22Rv1 (cell line): ENCODE measurements around the gene ITPR2.

Source experiments
- H3K27ac ChIP-seq: fragments of 450-650 bp; 2 replicates; pipeline ENCODE4 v1.5.1; 2017
- ZFX ChIP-seq: fragments of 450-650 bp; IDR thresholded peaks from 2 replicates; pipeline ENCODE4 v1.6.1; 2017; ENCODE audit warnings: antibody characterized with exemption, borderline replicate concordance
- TF ChIP-seq, protein P1 (sequence below): fragments of 450-650 bp; IDR thresholded peaks from 2 replicates; pipeline ENCODE4 v1.5.1; 2017; ENCODE audit warnings: mild to moderate bottlenecking

ITPR2 gene

GRCh38 chr12:26702741-26703140, 130.3 kb downstream of the ITPR2 start:
- TF ChIP-seq, protein P1, sequence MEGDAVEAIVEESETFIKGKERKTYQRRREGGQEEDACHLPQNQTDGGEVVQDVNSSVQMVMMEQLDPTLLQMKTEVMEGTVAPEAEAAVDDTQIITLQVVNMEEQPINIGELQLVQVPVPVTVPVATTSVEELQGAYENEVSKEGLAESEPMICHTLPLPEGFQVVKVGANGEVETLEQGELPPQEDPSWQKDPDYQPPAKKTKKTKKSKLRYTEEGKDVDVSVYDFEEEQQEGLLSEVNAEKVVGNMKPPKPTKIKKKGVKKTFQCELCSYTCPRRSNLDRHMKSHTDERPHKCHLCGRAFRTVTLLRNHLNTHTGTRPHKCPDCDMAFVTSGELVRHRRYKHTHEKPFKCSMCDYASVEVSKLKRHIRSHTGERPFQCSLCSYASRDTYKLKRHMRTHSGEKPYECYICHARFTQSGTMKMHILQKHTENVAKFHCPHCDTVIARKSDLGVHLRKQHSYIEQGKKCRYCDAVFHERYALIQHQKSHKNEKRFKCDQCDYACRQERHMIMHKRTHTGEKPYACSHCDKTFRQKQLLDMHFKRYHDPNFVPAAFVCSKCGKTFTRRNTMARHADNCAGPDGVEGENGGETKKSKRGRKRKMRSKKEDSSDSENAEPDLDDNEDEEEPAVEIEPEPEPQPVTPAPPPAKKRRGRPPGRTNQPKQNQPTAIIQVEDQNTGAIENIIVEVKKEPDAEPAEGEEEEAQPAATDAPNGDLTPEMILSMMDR, result no peak
- TF ChIP-seq ZFX, result no peak
- H3K27ac ChIP-seq, result no peak overlapping the region

DNA sequence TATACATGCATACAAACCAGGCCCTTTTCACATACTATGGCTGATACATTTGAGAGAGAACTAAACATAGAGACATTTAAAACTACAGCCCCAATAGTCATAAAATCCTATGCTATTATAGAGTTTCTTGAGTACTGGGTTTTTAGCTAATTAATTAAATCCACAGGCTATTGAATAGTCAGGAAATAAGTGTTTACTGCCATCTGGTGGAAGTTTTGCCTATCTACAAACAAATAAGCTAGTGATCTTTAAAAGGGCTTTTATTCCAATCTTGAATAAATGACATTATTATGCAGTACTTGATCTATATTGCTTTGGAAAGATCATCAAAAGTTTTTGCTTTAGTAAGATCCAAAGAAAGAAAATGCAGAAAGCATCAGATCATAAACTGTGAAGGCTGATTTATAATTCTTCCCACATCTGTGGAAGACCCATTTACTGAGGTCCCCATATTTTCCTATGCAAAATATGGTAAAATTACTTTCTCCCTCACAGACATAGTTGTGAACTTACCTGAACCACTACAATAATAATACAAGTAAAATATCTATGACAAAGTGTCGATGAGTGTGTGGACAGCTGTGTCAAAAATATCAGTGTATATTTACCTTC, 131.3 kb downstream of the ITPR2 start:
- TF ChIP-seq, protein P1, result peak; percentile 92
- TF ChIP-seq ZFX, result no peak
- H3K27ac ChIP-seq, result no peak overlapping the region

- TF ChIP-seq, protein P1, result no peak
- no peak for TF ChIP-seq ZFX
- H3K27ac ChIP-seq, result no peak overlapping the region
Measured at GRCh38 chr12:26700430-26700829, 132.6 kb downstream of the ITPR2 start.

GRCh38 chr12:26699237-26699636, 133.8 kb downstream of the ITPR2 start:
- TF ChIP-seq ZFX, result no peak
- TF ChIP-seq, protein P1, result no peak
- no peak overlapping the region for H3K27ac ChIP-seq

GRCh38 chr12:26698186-26698585, 134.8 kb downstream of the ITPR2 start:
- no peak for TF ChIP-seq ZFX
- TF ChIP-seq, protein P1, result no peak
- H3K27ac ChIP-seq, result no peak overlapping the region

DNA sequence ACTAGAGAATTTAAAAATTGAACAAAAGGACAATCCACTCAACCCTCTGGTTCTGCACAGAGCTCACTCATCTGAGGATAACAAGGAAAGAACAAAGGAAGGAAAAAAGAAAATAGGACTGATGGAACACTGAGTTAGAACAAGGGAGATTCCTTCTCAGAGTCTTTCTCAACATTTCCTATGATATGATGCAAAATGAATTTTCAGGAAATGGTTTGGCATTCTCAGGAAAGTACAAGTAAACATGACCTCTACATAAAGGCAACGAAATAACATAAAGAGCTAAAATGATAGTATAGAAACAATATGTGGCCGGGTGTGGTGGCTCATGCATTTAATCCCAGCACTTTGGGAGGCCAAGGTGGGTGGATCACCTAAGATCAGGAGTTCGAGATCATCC, 135.8 kb downstream of the ITPR2 start:
- TF ChIP-seq, protein P1, result no peak
- no peak for TF ChIP-seq ZFX
- no peak overlapping the region for H3K27ac ChIP-seq

DNA sequence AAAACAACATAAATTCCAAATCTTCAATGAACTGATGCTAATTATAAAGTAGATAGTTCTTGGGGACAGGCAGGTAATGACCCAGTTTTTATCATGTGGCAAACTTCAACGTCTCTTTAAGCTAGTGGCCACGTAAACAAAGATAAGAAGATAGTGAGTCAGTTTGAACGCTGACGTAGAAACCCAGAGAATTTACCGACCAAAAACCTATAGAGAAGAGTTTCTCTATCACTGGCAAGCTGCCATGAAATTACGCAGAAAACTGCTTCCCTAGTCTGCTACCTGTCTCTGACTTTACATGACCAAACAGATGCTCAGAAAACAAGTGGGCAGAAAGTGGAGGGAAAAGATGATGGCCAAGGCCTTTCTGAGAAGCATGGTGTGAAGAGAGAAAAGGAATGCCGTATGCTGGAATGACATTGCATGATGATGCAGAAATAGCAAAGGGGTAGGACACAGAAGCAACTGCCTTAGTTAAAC, 136.3 kb downstream of the ITPR2 start:
- TF ChIP-seq, protein P1, result no peak
- no peak for TF ChIP-seq ZFX
- H3K27ac ChIP-seq, result no peak overlapping the region
